Kidney epithelial cell (primary cell): ENCODE data around the gene OR51I1. TPM values are rescaled to one million over a fixed set of nuclear protein-coding genes. Genes with fewer than 3 reads are reported as not detected.

ENCODE experiments used
- DNase-seq: peaks from one replicate; pipeline ENCODE4 v3.0.0-alpha.2; 2010; ENCODE audit warnings: low read depth
- H3K27me3 ChIP-seq: 2 replicates; pipeline ENCODE4 v1.6.0; 2011; ENCODE audit warnings: low read length; ENCODE audit not compliant: control insufficient read depth, insufficient read depth
- H3K36me3 ChIP-seq: 2 replicates; pipeline ENCODE4 v1.5.1; 2011; ENCODE audit warnings: low read length; ENCODE audit not compliant: control insufficient read depth, insufficient read depth
- H3K4me3 ChIP-seq: 2 replicates; pipeline ENCODE4 v1.5.1; 2011; ENCODE audit warnings: low read depth, mild to moderate bottlenecking, control low read depth, low read length
- CTCF ChIP-seq: IDR thresholded peaks from 2 replicates; pipeline ENCODE4 v1.5.1; 2011; ENCODE audit warnings: mild to moderate bottlenecking, moderate library complexity, low read length, control low read depth, inconsistent platforms; ENCODE audit not compliant: insufficient read depth, poor library complexity, severe bottlenecking
- total RNA-seq: library from RNA; depleted of rRNA; stranded (reverse); fragments of >200 nt; gene quantifications from 2 replicates; pipeline ENCODE4 v1.2.3, GENCODE V29; 2015

OR51I1 gene
- total RNA-seq, 1 donor from 2014 or later = not detected

- DNase-seq = peak; percentile 2
- H3K36me3 ChIP-seq = no peaks in the 10 kb centered on the region
- H3K4me3 ChIP-seq = no peak overlapping the region
- TF ChIP-seq CTCF = peak; percentile 78
- H3K27me3 ChIP-seq = no peaks in the 10 kb centered on the region
Measured at GRCh38 chr11:5476186-5476819, 35.0 kb upstream of the OR51I1 start.

DNA sequence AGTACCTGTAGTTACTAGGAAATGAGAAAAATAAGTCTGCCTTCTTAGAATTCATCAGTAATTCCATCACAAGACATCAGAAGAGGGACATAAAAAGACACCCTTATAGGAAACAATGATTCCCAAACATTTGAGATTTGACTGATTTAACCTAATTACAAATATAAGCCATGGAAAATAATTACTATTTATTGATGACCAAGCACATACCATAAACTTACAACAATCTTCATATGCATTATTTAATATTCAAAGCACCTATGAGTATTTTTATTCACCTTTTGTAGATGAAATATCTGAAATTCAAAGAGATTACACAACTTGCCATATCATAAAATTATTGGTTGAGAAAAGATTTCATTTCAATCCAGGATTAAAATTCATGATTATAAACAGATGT lies 32.6 kb upstream of the OR51I1 start:
- no peak for TF ChIP-seq CTCF
- no peak for DNase-seq
- Histone ChIP-seq H3K4me3 (no peak overlapping the region), H3K27me3 (no peaks in the 10 kb centered on the region), H3K36me3 (no peaks in the 10 kb centered on the region)

GRCh38 chr11:5467527-5467926 lies 26.2 kb upstream of the OR51I1 start:
- no peak for DNase-seq
- Histone ChIP-seq H3K36me3 (no peaks in the 10 kb centered on the region), H3K4me3 (no peak overlapping the region), H3K27me3 (no peaks in the 10 kb centered on the region)
- no peak for TF ChIP-seq CTCF

- no peak for TF ChIP-seq CTCF
- Histone ChIP-seq H3K36me3 (no peaks in the 10 kb centered on the region), H3K27me3 (no peaks in the 10 kb centered on the region), H3K4me3 (no peak overlapping the region)
- no peak for DNase-seq
Measured at GRCh38 chr11:5460983-5461621, 19.8 kb upstream of the OR51I1 start.

DNA sequence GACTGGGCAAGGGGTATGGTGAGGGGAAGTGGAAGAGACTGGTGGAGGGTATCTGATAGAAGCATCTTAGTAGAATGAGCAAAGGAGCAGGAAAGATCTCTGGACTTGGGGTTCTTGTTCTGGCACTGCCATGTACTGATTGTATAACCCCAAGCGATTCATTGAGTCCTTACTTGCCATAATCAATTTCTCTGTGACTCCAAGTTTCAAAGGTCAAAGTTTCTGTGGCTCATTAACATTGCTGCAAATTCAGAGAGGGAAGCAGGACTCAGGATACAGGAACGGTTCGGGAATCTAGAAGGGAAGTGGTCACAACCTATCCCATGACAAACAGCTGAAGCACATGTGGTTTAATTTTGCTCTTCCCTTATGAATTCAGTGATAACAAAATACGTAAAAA lies 8.1 kb upstream of the OR51I1 start:
- no peak for DNase-seq
- TF ChIP-seq CTCF = no peak
- no peaks in the 10 kb centered on the region for H3K36me3 ChIP-seq
- H3K27me3 ChIP-seq = no peaks in the 10 kb centered on the region
- H3K4me3 ChIP-seq = no peak overlapping the region

DNA sequence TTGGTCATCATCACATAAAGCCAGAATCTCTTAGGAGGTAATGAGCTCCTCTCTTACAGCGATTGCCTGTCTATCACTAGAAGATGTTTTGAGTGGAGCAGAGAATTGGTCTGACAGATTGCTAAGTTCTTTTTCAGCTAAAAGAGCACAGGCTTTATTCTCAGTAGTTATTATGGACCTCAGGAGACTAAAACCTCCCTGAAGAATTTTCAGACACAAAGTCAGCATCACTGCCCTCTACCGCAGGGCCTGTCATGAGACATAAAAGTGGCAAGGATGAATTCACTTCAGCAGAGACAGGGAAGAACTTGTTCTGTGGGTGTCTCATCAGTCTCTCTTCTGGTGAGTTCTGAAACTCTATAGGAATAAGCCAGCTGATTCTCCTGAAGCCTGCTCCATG lies 7.7 kb upstream of the OR51I1 start, which contains the start of gene OR51I2:
Gene OR51I2 (plus strand): TSS at position 301 of the 400 bp plus-strand sequence. CDS start 4,166 bp downstream, outside the sequence.
- TF ChIP-seq CTCF = no peak
- Histone ChIP-seq H3K36me3 (no peaks in the 10 kb centered on the region), H3K27me3 (no peaks in the 10 kb centered on the region), H3K4me3 (no peak within 1 kb of the TSS)
- DNase-seq = no peak
